Tongue (tissue), 2 donors: ENCODE data around the gene PRDM10. TPM values are rescaled to one million over a fixed set of nuclear protein-coding genes. Genes with fewer than 3 reads are reported as not detected.

Experiments used
- DNase-seq: peaks from one replicate; pipeline ENCODE4 v3.0.0-alpha.2; 2015
- total RNA-seq: library from RNA; depleted of rRNA; stranded (reverse); fragments of >200 nt; gene quantifications from one replicate; pipeline ENCODE4 v1.2.3, GENCODE V29; 2014

PRDM10 gene
- total RNA-seq, 1 donor from 2014 or later, result 7.5 TPM

GRCh38 chr11:129943036-129943435, 59.6 kb downstream of the PRDM10 start:
- DNase-seq, result peak; percentile 27

- no peak for DNase-seq
Measured at GRCh38 chr11:129939510-129939909, 63.1 kb downstream of the PRDM10 start.

DNA sequence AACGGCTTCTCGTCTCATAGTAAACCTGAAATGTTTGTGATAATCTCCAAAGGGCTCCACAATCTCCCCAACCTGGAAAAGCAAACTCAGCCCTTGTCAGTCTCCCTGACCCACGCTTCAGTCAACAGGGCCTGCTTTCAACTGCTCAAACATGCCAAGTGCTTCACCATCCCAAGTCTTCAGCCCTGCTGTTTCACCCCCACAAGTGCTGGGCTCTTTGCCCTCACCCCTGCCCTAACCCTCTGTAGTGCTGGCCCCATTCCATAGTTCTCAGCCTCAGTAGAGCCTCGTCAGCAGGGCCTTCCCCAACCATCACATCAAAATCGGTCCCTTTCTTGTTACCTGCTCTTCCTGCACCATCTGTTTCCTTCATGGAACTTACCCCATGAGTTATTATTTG, 63.9 kb downstream of the PRDM10 start:
- DNase-seq, result no peak

GRCh38 chr11:129937592-129938238, 64.9 kb downstream of the PRDM10 start:
- no peak for DNase-seq

GRCh38 chr11:129935723-129936122, 66.9 kb downstream of the PRDM10 start:
- no peak for DNase-seq

DNA sequence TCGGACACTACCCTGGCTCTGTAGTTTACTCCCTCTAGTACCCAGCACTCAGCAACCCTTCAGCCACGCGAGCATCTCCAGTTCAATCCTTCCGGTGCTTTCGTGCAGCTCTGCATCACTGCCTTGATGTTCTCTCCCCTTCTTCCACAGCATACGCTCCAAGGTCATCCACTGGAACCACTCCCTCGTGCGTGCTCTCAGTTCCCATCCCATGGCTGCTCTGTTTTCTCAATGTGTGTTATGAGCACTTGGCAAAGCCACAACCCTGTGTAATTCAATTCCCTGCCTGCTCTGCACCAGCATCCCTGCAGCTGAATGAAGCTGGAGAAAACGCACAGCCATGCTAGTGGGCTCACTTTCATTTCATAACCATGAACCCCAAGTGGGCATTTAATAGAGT, 68.7 kb downstream of the PRDM10 start:
- DNase-seq, result peak; percentile 46

DNA sequence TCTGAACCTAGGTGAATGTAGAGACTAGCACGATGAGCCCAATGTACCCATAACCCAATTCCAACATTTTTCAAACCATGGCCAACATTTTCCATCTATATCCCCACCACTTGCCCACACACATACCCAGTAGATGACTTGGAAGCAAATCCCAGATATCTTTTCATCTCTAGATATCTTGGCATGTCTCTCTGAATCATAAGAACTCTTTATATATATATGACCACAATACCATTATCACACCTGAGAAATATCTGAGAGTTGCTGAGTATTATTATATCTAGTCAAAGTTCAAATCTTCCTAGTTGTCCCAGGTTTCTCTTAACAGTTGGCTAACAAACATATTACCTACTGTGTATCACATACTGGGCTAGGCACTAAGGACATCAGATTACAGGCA, 69.4 kb downstream of the PRDM10 start:
- DNase-seq, result no peak

- peak; percentile 63 for DNase-seq
Measured at GRCh38 chr11:129932381-129933067, 70.1 kb downstream of the PRDM10 start.

DNA sequence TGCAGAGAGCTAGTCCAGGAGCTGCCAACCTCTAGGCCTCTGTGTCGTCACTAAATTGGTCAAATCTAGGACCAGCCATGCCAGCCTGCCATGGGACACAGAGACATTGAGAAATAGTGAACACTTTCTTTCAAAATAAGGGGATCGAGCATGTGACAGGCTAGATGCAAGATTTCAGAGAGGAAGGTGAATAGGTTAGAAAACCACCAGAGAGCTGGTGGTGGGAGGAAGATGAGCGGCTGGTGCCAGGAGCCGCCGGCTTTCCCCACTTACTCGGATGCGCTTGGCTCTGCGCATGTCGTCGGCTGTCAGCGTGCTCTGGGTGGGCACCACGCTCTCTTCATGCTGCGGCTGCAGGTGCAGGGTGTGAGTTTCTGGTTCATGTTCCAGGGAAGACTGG, 71.9 kb downstream of the PRDM10 start:
- DNase-seq, result no peak

- no peak for DNase-seq
Measured at GRCh38 chr11:129930296-129930695, 72.3 kb downstream of the PRDM10 start.

- DNase-seq, result no peak
Measured at GRCh38 chr11:129929721-129930120, 72.9 kb downstream of the PRDM10 start.

GRCh38 chr11:129928923-129929692, 73.5 kb downstream of the PRDM10 start:
- no peak for DNase-seq

GRCh38 chr11:129922674-129923073, 80.0 kb downstream of the PRDM10 start:
- no peak for DNase-seq

DNA sequence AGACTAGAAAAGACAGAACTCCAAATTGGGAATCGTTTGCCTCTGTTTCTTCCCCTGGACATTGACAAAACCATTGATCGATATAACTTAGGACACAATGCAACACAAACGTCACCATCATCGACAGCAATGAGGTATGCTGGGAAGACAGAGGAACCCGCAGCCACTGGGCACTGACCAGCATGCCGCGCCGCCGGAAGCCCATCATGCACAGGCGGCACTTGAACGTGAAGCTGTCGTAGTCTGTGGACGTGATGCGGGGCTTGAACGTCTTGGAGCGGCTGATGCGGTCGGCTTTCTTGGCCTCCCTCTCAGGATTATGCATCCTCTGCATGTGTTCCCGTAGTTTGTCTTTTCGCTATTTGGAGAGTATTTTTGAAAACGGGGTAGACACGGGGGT, 84.3 kb downstream of the PRDM10 start:
- DNase-seq, result no peak

- no peak for DNase-seq
Measured at GRCh38 chr11:129917231-129917630, 85.4 kb downstream of the PRDM10 start.

GRCh38 chr11:129911298-129911697, 91.3 kb downstream of the PRDM10 start:
- DNase-seq, result no peak

DNA sequence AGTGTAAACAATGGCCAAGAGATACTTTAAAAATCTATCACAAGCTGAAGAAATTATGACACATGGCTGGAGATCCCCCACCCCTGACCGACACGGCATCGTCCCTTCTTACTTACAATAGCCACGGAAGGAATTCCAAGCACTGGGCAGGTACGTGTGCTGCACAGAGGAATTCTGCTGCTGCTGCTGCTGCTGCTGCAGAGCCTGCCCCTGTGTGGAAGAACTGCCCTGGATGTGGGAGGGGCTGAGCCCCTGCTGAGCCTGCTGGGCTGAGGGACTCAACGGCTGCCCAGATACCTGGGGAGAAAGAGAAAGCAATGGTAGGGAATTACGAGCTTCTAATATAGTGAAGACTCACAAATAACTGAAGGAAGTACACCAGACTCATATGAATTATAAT, 92.3 kb downstream of the PRDM10 start:
- DNase-seq, result no peak

- no peak for DNase-seq
Measured at GRCh38 chr11:129905402-129905801, 97.2 kb downstream of the PRDM10 start.

- no peak for DNase-seq
Measured at GRCh38 chr11:129896062-129896461, 106.6 kb downstream of the PRDM10 start.

GRCh38 chr11:129895126-129896041, 107.3 kb downstream of the PRDM10 start, which contains the start of gene NFRKB:
NFRKB (minus strand) TSS chr11:129895578; CDS start chr11:129892849, 2,729 bp downstream.
- DNase-seq, result peak; percentile 94

DNA sequence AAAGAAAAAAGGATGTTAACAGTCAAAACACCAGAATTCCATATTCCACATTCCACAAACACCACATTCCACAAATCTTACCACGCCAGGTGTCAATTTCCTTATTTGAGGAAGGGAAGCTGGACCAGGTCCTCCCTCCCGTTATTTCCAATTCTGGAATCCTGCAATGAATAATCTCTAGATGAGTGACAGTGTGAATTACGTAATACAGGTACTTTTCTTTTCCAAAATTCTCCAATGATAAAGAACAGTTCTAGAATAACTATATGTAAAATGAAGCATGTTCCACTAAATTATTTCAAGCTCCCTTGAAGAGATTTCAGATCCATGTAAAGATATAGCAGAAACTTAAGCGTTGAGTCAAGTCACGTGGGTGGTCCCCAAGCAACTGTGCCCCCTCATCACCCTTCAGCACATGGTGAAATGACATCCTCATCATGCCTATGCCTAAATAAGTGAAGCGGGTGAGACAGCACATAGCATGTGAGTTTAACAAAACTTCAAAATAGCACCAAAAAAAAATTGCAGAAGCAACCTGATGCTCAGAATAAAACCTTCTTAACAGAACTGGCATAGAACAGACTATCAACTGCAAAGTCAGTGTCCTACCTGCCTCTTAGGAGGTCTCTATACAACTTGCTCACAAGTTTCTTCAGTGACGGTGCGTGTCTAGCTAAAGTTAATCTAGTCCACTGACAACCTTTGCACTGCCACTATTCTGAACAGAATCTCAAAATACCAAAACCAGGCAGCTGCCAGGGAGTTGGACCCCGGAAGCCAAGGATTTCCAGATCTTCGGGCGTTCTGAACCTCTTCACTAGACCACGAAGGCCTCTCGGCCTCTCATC, 108.1 kb downstream of the PRDM10 start:
- DNase-seq, result peak; percentile 28
